ELF-1 (cell line): ENCODE measurements around the gene AFF2.

Source experiments
- DNase-seq: peaks from one replicate; pipeline ENCODE4 v3.0.0-alpha.2; 2016; ENCODE audit warnings: low read depth, low spot score

The AFF2 gene

DNA sequence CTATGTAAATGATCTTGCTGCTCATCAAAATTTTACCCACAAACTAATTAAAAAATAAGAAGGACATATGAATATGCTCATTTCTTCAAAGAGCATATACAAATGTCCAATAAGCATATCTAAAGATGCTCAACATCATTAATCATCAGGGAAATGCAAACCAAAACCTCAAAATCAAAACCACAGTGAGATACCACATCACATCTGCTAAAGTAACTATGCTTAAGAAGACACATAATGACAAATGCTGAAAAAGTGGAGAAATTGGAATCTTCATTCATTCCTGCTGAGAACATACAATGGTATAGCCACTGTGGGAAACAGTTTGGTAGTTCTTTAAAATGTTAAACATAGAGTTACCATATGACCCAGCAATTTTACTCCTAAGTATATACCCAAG lies 81.9 kb downstream of the AFF2 start:
- no peak for DNase-seq

DNA sequence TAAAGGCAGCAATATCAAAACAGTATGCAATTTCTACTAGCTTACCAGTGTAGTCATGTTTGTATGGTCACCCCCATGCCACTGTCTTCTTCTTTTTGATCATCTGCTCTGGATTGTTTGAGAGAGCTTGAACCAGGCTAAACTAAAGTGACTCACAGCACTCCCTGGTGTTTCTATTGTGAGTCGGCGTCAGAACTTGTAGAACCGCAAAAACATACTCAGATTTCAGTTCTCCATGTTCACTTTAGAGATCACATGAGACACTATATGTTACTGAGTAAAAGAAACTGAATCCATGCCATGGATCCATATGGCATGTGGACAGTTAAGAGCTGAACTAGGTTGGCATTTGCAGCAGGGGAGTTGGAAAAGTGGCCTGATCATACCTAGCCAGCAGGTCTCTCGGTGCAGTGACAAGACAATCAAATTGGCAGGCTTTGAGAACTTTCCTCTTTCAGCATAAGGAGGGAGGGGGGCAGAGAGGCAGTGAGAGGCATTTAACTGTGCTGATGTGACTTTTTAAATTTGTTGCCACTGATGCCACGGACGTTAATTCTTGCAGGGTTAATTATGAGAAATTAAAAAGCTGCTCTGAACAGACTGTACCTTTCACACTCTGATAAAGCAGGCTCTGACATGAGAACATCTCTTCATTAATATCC lies 88.4 kb downstream of the AFF2 start:
- DNase-seq, result no peak

DNA sequence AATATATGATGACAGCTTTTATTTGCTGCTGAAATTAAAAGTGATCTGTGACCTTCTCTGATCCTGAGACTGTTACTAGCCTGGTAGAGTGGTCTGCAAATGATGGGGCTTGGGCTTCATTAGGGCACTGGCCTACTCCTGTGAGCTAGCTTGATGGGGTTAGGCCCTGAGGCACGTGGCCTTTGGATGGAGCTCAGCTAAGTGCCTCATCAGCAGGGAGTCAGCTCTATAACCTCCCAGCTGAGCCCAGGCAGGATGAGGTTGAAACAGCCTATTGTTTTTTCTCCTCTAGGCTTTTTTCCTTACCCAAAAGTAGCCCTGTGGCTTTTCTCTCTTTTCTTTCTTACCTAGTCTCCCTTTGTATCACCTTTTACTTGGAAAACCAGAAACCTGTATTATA lies 92.2 kb downstream of the AFF2 start:
- DNase-seq, result peak; percentile 45

- DNase-seq, result no peak
Measured at GRCh38 chrX:148593146-148593545, 92.7 kb downstream of the AFF2 start.

DNA sequence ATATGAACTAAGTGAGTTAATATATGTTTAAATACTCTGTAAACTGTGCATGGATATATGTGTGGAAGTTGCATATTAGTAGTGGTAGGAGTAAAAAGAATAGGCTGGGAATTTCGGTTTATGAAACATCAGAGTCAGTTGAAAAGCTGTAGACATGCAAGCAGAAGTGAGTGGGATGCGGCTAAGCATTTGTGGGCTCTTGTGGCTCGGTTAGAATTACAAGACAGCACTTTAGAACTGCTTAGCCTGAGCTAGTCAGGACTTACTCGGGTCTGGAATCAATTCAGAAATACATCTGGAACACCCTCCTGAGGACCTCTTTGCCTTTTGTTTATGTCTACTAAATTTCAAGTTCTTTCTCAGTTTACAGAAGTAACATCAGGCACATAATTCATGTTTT lies 93.6 kb downstream of the AFF2 start:
- no peak for DNase-seq

DNA sequence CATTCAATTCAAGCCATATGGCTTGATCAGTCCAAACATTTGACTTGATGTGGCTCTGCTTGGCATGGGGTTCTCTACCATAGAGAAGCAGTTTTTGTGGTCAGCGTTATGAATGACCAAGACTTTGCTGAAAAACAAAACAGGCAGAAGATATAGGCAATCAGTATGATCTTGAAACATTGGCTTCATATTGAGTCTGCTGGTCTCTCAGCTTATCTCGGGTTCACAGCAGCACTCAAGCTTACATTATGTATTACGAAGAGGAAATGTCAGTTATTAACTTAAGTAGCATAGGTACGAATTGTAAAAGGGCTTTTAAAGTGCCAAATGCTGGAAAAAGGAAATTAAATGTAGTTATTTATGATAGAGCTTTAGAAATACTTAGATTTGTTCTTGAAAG lies 99.0 kb downstream of the AFF2 start:
- DNase-seq, result no peak

DNA sequence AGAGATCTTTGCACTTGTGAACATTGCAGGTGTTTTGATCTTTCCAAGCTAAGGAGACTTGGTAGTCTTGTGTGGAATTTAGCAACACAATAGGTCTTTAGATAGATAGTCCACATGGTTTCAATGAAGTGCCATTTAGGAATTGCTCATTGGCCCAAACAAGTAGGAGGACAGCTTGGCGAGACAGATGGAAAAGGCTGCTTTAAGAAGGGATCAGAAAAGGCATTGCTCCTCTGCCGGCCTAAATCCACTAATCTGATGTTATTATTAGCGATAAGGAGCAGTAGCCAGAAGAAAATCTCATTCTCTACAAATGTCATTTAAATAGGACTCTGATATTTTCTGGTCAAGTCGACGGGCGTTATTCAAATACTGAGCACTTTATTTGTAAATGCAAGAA lies 99.7 kb downstream of the AFF2 start:
- no peak for DNase-seq

DNA sequence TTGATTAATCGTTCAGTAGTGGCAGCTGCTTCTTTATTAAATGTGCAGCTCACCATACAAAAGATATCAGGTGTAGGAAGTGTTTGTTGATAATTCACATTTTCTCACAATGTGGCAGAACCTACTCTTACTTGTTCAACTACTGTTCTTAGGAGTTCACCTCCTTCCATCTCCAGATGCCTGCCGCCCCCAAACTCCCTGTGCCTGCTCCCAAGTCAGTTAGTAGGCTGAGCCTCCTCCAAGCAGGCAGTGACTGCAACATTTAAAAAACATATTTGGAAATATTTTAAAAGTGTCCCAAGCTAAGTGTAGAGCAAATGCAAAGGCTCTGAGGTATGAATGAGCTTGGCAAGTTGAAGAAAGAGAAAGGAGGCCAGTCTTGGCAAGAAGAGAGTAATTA lies 100.2 kb downstream of the AFF2 start:
- no peak for DNase-seq

DNA sequence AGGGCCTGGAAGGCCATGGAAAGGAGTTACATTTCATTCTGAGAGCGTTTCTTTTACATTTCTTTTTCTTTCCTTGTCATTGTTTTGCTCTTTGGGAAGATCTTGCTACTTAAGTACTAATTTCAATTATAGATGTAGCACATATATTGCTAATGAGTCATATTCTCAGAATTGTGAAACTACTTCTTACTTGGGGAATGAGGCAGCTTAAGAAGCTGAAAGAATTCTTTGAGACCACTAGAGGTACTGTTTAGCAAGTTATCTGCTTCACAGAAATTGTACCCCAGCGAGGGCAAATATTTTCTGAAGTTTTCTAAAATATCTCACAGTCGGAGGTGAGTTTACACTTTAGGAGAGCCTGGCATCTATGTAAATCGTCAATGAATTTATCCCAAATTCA lies 100.6 kb downstream of the AFF2 start:
- no peak for DNase-seq

GRCh38 chrX:148609515-148610327 lies 109.3 kb downstream of the AFF2 start:
- DNase-seq, result peak; percentile 74

- no peak for DNase-seq
Measured at GRCh38 chrX:148610328-148610698, 109.9 kb downstream of the AFF2 start.

DNA sequence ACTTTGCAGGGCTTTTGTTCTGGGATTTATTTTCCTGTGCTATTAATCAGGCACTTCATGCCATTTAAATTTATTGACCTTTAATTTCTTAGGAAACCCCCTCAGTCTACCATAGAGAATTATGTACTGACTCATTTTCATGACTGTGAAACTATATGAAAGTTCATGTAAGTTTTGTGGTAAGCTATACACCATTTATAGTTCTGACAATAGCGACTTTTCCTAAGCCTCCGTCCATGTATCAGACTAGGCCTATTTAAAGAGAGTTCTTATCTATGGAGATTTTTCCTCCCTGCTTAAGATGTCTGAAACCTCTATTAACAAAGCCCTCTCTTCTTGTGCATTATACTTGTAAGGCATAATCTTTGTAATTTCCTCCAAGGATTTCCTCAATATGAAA lies 111.6 kb downstream of the AFF2 start:
- no peak for DNase-seq

- no peak for DNase-seq
Measured at GRCh38 chrX:148612431-148612830, 112.0 kb downstream of the AFF2 start.

- DNase-seq, result no peak
Measured at GRCh38 chrX:148613636-148614035, 113.2 kb downstream of the AFF2 start.

DNA sequence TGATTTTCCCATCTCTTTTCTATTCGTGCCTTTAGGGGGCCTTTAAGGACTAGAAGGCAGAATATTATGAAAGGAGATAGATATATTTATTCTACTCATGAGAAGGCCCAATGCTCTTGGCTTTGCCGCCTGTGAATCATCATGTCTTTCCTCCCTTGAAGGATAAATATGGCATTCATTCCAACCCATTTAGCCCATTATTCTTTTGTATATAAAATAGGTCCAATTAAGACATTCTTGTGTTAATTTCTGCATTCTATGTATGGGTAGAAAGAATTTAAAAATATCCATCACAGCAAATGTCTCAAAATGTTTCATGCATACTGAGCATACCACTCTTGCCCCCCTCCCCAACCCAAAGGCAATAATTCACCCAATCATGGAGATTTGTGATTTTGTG lies 115.1 kb downstream of the AFF2 start:
- no peak for DNase-seq

- DNase-seq, result no peak
Measured at GRCh38 chrX:148618470-148619445, 118.3 kb downstream of the AFF2 start.

DNA sequence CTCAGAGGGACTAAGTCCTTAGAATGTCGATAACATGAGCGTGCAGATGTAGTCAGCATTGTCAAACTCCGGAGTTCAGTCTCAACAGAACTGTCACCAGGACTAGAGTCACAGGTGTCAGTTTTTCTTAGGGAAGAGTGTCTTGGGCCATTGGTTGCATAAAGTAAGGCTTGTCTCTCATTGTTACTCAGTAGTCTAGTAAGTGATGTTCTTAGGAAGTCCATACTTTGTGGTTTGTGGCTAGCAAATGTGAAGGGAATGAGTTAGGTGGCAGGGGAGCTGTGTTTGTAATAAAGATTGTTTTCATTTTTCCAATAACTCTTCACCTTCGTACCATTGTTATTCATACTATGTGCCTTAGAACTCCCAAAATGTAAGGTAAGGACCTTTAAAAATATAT lies 119.6 kb downstream of the AFF2 start:
- no peak for DNase-seq

GRCh38 chrX:148624951-148625474 lies 124.6 kb downstream of the AFF2 start:
- DNase-seq, result peak; percentile 37

DNA sequence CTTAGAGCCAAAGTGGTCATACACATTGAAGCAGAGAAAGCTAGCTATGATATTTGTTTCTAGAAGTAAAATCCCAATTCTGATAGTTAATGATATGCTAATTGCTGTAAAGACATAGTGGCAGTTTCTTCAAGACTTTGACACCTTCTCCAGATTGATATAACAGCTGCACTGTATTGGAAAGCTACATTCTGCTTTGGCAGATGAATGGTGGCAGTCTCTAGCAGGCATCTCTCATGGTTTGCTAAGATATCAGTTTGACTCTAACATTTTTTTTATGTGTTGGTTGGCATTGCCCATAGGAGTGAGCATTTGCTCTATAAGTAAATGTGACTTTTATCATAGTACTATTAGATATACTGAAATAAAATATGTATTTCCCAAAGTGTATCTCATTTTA lies 128.2 kb downstream of the AFF2 start:
- no peak for DNase-seq

- DNase-seq, result no peak
Measured at GRCh38 chrX:148629434-148629833, 129.0 kb downstream of the AFF2 start.

- no peak for DNase-seq
Measured at GRCh38 chrX:148632444-148632843, 132.0 kb downstream of the AFF2 start.
